Measurements from ENCODE around the gene PACSIN2. TPM values are rescaled to one million over a fixed set of nuclear protein-coding genes. Genes with fewer than 3 reads are reported as not detected.
"Not testable (repeated sequence)": the region's sequence is repeated elsewhere in the genome, so short reads cannot be mapped to it uniquely, and the experiment has no call there.

Gene PACSIN2
- total RNA-seq, 1 donor from 2014 or later, result 63.0 TPM

DNA sequence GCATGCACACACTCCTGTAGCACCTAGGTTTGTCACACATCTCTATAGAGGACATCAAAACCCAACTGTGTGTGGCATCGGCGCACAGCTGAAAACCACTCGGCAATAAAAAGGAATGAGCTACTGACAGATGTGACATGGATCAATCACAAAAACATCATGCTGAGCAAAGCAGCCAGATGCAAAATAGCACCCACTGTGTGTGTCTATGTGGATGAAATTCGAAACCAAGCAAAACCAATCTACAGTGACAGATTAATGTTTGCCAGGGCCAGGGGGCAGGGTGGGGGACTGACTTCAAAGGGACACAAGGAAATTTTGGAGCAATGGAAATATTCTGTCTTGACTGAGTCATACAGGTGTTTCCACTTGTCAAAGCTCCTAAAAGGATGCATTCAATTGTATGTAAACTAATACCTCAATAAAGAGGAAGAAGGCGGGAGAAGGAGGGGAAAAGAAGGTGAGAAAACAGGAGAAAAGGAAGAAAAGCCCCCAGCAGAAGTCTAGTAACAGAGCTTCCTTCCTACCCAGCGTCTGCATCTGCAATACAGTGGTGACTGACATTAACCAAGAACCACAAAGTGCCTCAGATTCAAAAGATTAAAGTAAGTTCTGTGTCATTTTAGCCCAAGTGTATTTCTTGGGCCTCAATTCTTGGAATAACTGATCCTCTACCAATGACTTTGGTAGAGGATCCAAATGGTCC, 49.8 kb downstream of the PACSIN2 start:
- no peak for DNase-seq (ENCODE audit: low read depth)
- TF ChIP-seq, protein P1, sequence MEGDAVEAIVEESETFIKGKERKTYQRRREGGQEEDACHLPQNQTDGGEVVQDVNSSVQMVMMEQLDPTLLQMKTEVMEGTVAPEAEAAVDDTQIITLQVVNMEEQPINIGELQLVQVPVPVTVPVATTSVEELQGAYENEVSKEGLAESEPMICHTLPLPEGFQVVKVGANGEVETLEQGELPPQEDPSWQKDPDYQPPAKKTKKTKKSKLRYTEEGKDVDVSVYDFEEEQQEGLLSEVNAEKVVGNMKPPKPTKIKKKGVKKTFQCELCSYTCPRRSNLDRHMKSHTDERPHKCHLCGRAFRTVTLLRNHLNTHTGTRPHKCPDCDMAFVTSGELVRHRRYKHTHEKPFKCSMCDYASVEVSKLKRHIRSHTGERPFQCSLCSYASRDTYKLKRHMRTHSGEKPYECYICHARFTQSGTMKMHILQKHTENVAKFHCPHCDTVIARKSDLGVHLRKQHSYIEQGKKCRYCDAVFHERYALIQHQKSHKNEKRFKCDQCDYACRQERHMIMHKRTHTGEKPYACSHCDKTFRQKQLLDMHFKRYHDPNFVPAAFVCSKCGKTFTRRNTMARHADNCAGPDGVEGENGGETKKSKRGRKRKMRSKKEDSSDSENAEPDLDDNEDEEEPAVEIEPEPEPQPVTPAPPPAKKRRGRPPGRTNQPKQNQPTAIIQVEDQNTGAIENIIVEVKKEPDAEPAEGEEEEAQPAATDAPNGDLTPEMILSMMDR (conservative IDR thresholded peaks at IDR 0.05; ENCODE audit: low read depth, low read length), result no peak
- H3K4me3 ChIP-seq (ENCODE audit: low read depth, low read length), result no peak overlapping the region

DNA sequence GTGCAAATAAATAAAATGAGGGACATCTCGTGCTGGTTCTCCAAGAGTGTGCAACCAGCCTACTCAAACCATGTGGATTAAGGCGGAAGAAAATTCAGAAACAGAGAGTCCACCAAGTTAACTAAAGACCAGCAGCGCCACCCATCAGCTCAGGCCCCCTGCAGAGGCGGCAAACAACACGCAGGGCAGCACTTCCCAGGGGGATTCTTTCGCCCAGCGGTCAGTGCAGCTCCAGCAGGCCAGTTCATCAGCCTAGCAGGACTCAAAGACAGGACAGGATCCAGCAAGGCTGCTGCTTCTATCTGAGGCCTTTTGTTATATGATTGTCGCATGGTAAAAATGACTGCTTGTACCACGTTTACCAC, 51.7 kb downstream of the PACSIN2 start:
- no peak for DNase-seq (ENCODE audit: low read depth)
- no peak overlapping the region for H3K4me3 ChIP-seq (ENCODE audit: low read depth, low read length)
- TF ChIP-seq, protein P1 (conservative IDR thresholded peaks at IDR 0.05; ENCODE audit: low read depth, low read length), result no peak

DNA sequence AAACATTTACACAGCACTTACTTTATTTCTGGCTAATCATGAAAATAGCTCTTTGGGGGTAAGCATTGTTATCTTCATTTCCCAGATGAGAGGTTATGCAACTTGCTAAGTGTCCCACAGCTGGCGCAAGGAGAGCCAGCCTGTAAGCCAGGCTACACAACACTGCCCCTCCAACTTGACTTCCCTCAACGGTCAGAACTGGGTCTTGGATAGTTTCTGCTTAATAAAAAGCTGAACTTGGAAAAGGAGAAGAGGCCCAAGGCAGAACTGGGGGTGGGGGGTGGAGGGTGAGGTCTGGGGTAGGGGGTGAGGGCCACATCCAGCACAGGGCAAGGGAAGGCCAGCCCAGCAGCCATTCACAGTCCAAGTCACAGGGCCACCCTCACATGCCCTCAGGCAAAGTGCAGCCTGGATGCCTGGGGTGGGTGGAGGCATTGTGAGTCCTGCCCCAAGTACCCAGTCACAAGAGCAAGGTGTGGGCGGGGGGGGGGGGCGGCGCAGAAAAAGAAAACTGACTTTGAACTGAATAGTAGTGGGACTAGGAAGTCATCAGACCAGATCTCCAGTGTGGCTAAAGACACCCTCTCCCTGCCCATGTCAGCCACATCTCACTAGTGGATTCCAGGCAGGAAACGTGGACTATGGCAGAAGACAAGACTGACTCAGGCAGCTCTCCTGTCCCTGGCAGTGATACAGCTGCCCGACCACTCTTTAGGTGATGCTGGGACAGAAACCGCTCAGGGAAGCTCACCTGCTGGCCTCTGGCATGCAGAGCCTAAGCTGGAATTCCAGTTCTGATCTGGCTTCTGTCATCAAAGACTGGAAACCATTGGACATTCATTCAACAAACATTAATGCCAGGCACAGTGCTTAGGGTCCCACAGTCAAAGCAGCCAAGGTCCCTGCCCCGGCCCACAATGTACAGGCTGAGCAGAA, 52.4 kb downstream of the PACSIN2 start:
- DNase-seq (ENCODE audit: low read depth), result no peak
- TF ChIP-seq, protein P1 (conservative IDR thresholded peaks at IDR 0.05; ENCODE audit: low read depth, low read length), result no peak
- no peak overlapping the region for H3K4me3 ChIP-seq (ENCODE audit: low read depth, low read length)

DNA sequence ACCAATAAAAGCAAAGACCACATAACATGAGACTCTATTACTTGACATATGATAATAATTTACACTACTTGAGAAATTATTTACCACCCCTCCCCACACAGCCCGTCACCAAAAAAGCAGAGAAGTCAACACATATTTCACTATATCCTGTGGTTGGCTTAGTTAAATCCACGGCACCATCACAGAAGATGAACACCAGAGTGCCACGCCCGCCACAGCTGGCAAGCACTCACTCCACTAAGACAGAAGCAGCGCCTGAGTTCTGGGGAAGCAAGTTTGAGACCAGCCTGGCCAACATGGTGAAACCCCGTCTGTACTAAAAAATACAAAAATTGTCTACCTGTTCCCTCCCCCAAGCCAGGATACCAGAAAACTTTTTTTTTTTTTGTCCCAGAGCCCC, 53.1 kb downstream of the PACSIN2 start:
- H3K4me3 ChIP-seq (ENCODE audit: low read depth, low read length), result no peak overlapping the region
- TF ChIP-seq, protein P1 (conservative IDR thresholded peaks at IDR 0.05; ENCODE audit: low read depth, low read length), result no peak

DNA sequence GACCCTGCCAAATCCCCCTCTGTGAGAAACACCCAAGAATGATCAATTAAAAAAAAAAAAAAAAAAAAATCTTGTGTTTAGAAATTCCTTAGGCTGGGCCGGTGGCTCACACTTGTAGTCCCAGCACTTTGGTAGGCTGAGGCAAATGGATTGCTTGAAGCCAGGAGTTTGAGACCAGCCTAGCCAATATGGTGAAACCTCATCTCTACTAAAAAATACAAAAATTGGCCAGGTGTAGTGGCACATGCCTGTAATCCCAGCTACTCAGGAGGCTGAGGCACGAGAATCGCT, 53.6 kb downstream of the PACSIN2 start:
- not testable (repeated sequence) for DNase-seq (ENCODE audit: low read depth); H3K4me3 ChIP-seq (ENCODE audit: low read depth, low read length)

More for the DNA sequence above, 53.1 kb downstream of the PACSIN2 start:
- no peak for DNase-seq (ENCODE audit: low read depth)

DNA sequence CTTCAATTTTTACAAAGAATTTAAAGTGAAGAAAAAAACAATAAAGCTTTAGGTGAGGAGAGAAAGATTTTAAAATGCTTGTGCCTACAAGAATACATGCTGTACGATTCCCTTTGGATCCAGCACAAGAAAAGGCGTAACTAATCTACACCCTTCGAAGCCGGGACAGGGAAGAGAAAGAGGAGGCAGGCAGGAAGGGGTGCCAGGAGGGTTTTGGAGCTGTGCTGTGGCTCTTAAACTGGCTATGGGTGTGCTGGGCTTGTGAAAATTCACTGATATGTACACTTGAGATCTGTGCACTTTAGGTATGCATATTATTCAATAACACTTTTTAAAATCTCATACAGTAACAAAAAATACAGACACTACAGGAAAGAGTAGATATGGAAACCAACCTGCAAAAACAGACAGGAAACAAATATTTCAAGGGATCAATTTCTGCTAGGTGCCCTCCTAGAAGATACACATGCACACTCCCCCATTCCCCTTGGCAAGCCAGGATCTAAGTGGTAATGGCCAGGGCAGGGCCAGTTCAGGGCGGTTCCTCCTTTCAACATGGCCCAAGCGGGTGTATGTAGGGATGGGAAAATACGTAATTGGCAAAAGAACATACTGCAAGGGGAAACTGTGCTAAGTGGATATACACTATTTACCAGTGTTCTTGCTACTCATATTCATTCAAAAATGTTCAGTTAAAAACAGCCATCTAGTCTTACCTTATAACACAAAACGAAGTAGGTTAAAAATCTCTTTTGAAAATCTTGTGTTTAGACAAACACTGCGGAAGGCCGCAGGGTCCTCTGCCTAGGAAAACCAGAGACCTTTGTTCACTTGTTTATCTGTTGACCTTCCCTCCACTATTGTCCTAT, 54.2 kb downstream of the PACSIN2 start:
- no peak for DNase-seq (ENCODE audit: low read depth)
- H3K4me3 ChIP-seq (ENCODE audit: low read depth, low read length), result no peak overlapping the region
- TF ChIP-seq, protein P1 (conservative IDR thresholded peaks at IDR 0.05; ENCODE audit: low read depth, low read length), result no peak
